ENCODE data around the gene KIAA0232.
"Not testable (repeated sequence)": the region's sequence is repeated elsewhere in the genome, so short reads cannot be mapped to it uniquely, and the experiment has no call there.

The KIAA0232 gene

DNA sequence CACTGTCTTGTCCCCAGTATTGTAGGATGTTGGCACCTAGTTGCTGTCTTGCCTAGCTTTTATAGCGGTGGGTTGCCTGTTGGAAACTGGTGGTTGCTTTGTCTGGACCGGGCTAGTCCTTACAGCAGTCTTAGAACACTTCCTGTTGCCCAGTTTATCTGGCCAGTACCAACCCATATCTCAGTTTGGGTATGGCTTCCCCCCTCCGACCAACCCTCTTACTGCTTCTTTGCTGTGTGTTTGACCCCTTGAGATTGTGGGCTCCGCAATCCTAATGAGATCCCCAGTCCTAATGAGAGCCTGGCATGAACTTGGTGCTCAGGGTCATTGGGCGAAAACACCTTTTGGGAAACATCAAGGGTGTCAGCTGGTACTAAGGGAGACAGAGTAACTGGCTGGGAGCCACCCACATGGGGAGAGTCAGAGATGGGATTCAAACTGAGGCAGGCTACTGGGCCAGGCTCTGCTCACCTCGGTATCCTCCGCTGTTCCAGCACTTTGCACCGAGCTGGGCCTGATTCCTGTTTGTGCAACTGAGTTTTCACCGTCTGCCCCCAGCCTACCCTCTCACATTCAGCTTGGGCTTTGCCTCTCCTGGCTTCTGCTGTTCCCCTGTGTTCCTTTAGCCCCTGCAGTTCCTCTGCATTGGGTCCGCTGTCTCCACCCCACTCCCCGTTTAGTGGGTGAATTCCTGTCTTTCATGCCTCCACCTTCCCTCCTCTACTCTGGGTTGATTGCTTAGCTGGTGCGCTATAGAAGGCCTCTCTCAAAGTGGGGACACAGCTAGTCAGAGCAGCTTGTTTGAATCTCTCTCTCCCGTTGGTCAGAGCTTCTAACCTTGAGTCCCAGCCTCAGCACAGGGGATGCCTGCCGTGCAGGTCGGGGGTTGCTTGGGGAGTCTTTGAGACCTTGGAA is 128.7 kb downstream of the KIAA0232 start:
- Histone ChIP-seq H3K9me3 (ENCODE audit: insufficient read depth, low read length) (no peaks in the 10 kb centered on the region), H3K9ac (ENCODE audit: low read length) (no peak overlapping the region), H2AFZ (ENCODE audit: low read depth, low read length) (no peak overlapping the region), H3K27me3 (ENCODE audit: low read depth, low read length) (no peaks in the 10 kb centered on the region; the same call in 1 of the 2 replicates), H4K20me1 (ENCODE audit: insufficient read depth, low read length) (peaks cover 12% of the 10 kb centered on the region; the same call in 1 of the 2 replicates), H3K4me3 (ENCODE audit: low read length) (peak overlapping the region; percentile 93), H3K27ac (ENCODE audit: low read length) (no peak overlapping the region), H3K4me2 (ENCODE audit: low read length) (peak overlapping the region; percentile 100), H3K36me3 (replicated peaks; ENCODE audit: low read depth, low read length) (no peaks in the 10 kb centered on the region), H3K4me1 (ENCODE audit: low read length) (peaks cover 19% of the 10 kb centered on the region), H3K79me2 (ENCODE audit: low read length) (peaks cover 28% of the 10 kb centered on the region)
- TF ChIP-seq, protein P1, sequence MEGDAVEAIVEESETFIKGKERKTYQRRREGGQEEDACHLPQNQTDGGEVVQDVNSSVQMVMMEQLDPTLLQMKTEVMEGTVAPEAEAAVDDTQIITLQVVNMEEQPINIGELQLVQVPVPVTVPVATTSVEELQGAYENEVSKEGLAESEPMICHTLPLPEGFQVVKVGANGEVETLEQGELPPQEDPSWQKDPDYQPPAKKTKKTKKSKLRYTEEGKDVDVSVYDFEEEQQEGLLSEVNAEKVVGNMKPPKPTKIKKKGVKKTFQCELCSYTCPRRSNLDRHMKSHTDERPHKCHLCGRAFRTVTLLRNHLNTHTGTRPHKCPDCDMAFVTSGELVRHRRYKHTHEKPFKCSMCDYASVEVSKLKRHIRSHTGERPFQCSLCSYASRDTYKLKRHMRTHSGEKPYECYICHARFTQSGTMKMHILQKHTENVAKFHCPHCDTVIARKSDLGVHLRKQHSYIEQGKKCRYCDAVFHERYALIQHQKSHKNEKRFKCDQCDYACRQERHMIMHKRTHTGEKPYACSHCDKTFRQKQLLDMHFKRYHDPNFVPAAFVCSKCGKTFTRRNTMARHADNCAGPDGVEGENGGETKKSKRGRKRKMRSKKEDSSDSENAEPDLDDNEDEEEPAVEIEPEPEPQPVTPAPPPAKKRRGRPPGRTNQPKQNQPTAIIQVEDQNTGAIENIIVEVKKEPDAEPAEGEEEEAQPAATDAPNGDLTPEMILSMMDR (IDR thresholded peaks at IDR 0.05; ENCODE audit: low read depth, low read length) = no peak
- TF ChIP-seq EZH2phosphoT487 (IDR thresholded peaks at IDR 0.05; ENCODE audit: low read depth) = no peak

DNA sequence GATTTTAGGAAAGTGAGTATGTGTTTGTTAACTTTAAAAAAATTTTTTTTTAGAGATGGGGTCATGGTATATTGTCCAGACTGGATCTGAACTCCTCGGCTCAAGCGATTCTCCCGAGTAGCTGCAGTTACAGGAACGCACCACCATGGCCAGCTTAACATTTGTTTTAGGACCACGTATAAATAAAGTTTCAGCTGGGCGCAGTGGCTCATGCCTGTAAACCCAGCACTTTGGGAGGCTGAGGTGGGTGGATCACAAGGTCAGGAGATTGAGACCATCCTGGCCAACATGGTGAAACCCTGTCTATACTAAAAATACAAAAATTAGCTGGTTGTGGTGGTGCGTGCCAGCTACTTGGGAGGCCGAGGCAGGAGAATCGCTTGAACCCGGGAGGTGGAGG is 129.4 kb downstream of the KIAA0232 start:
- H3K9me3 ChIP-seq (ENCODE audit: insufficient read depth, low read length); H3K27me3 ChIP-seq (ENCODE audit: low read depth, low read length); H3K27ac ChIP-seq (ENCODE audit: low read length); H3K4me3 ChIP-seq (ENCODE audit: low read length); H3K9ac ChIP-seq (ENCODE audit: low read length); H3K4me2 ChIP-seq (ENCODE audit: low read length); H3K36me3 ChIP-seq (replicated peaks; ENCODE audit: low read depth, low read length); H2AFZ ChIP-seq (ENCODE audit: low read depth, low read length): not testable (repeated sequence)
- Histone ChIP-seq H4K20me1 (ENCODE audit: insufficient read depth, low read length) (peaks cover 12% of the 10 kb centered on the region; the same call in 1 of the 2 replicates), H3K79me2 (ENCODE audit: low read length) (peaks cover 29% of the 10 kb centered on the region), H3K4me1 (ENCODE audit: low read length) (peaks cover 19% of the 10 kb centered on the region)

DNA sequence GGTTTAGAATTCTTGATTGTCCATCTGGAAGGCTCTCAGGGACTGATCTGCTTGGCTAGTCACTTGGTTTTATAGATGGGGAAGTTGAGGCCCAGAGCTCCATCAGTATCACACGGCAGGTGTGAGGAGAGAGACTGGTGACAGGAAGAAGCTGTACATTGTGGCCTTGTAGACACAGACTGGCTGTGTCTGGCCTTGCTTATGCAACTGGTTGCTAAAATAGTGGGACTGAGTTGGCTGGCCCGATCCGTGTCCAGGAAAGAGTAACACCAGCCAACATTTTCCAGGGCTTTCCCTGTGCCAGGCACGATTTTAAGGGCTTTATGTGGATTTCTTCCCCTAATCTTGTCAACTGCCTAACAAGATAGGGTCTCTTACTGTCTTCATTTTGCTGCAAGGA is 129.9 kb downstream of the KIAA0232 start:
- peaks cover 12% of the 10 kb centered on the region; the same call in 1 of the 2 replicates for H4K20me1 ChIP-seq (ENCODE audit: insufficient read depth, low read length)
- H3K4me2 ChIP-seq (ENCODE audit: low read length) = no peak overlapping the region
- H3K9me3 ChIP-seq (ENCODE audit: insufficient read depth, low read length) = no peaks in the 10 kb centered on the region
- H3K36me3 ChIP-seq (replicated peaks; ENCODE audit: low read depth, low read length) = no peaks in the 10 kb centered on the region
- H3K79me2 ChIP-seq (ENCODE audit: low read length) = peaks cover 32% of the 10 kb centered on the region
- H3K9ac ChIP-seq (ENCODE audit: low read length) = no peak overlapping the region
- H3K27ac ChIP-seq (ENCODE audit: low read length) = no peak overlapping the region
- H3K4me1 ChIP-seq (ENCODE audit: low read length) = peaks cover 19% of the 10 kb centered on the region
- no peak overlapping the region for H3K4me3 ChIP-seq (ENCODE audit: low read length)
- H2AFZ ChIP-seq (ENCODE audit: low read depth, low read length) = no peak overlapping the region
- H3K27me3 ChIP-seq (ENCODE audit: low read depth, low read length) = no peaks in the 10 kb centered on the region
- TF ChIP-seq, protein P1 (IDR thresholded peaks at IDR 0.05; ENCODE audit: low read depth, low read length) = no peak
- TF ChIP-seq EZH2phosphoT487 (IDR thresholded peaks at IDR 0.05; ENCODE audit: low read depth) = no peak

DNA sequence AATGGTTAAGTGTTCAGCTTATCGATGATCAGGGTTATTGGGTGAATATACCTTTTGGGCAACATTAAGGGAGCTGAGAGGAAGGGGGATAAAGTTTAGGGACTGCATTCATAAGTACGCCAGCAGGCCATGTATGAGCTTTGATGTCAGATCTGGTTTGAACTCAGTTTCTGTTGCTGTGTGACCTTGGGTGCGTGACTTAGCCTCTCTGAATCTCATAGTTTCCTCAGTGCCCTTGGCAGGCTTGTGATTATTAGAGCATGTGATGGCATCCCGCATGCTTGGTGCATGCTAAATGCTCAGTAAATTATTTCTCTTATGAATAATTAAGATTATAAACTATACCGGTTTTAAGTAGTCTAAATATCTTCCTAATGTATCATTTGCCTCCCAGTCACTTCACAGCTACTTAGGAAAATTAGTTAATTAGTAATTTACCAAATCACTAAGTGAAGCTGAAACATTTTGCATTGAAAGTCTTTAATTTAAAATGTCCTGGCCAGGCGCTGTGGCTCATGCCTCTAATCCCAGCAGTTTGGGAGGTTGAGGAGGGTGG is 130.9 kb downstream of the KIAA0232 start:
- Histone ChIP-seq H3K79me2 (ENCODE audit: low read length) (peaks cover 41% of the 10 kb centered on the region), H3K9me3 (ENCODE audit: insufficient read depth, low read length) (no peaks in the 10 kb centered on the region), H3K4me3 (ENCODE audit: low read length) (no peak overlapping the region), H3K4me1 (ENCODE audit: low read length) (peaks cover 13% of the 10 kb centered on the region), H4K20me1 (ENCODE audit: insufficient read depth, low read length) (peaks cover 19% of the 10 kb centered on the region), H3K9ac (ENCODE audit: low read length) (no peak overlapping the region), H3K36me3 (replicated peaks; ENCODE audit: low read depth, low read length) (no peaks in the 10 kb centered on the region), H3K4me2 (ENCODE audit: low read length) (no peak overlapping the region), H3K27ac (ENCODE audit: low read length) (no peak overlapping the region), H3K27me3 (ENCODE audit: low read depth, low read length) (no peaks in the 10 kb centered on the region), H2AFZ (ENCODE audit: low read depth, low read length) (no peak overlapping the region)
- no peak for TF ChIP-seq EZH2phosphoT487 (IDR thresholded peaks at IDR 0.05; ENCODE audit: low read depth)
- TF ChIP-seq, protein P1 (IDR thresholded peaks at IDR 0.05; ENCODE audit: low read depth, low read length) = no peak

Data from OCI-LY3 (cell line).